GM19452 (cell line): ENCODE results near the gene INSRR.

Source experiments
- ATAC-seq: cut with Tn5 transposase; IDR thresholded peaks from one replicate; pipeline ENCODE4 v1.9.1; 2021; ENCODE audit not compliant: unreplicated experiment

The INSRR gene

DNA sequence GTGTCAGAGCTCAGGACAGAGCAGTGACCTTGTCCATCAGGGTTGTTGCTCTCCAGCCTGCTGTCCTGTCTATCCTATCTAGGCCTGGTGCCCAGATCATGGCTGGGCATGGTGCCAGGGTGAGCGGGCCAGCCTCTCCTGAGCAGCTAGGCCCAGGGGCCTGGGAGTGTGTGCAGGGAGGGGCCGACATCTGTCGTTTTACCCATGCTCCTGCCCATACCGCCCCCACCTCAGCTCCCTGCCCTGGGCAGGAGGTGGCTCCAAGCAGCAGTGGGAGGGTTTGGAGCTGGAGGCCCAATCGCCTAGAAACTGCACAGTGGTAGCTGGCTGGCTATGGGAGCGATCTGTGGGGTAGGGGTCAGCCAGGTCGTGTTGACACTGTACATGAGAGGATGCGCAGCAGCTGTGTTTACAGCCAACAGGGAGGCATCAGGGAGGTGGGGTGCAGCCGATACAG is 6.5 kb downstream of the INSRR start:
- no peak for ATAC-seq

GRCh38 chr1:156851779-156852417 is 7.0 kb downstream of the INSRR start:
- ATAC-seq = no peak

DNA sequence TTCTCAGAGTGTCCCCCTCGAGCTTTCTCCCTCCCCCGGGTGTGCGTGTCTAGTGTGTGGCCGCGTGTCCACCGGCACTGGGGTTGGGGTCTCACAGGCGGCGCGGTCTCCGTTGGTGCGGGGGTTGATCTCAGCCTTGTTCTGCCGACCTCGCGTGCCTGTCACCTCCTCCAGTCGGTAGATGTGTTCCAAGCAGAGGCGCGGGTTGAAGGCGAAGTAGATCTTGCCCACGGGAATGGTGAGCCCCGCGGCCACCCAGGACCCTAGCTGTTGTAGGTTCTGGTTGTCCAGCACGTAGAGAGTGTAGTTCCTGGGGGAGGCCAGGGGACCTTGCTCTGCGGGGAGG is 9.8 kb downstream of the INSRR start:
- no peak for ATAC-seq

DNA sequence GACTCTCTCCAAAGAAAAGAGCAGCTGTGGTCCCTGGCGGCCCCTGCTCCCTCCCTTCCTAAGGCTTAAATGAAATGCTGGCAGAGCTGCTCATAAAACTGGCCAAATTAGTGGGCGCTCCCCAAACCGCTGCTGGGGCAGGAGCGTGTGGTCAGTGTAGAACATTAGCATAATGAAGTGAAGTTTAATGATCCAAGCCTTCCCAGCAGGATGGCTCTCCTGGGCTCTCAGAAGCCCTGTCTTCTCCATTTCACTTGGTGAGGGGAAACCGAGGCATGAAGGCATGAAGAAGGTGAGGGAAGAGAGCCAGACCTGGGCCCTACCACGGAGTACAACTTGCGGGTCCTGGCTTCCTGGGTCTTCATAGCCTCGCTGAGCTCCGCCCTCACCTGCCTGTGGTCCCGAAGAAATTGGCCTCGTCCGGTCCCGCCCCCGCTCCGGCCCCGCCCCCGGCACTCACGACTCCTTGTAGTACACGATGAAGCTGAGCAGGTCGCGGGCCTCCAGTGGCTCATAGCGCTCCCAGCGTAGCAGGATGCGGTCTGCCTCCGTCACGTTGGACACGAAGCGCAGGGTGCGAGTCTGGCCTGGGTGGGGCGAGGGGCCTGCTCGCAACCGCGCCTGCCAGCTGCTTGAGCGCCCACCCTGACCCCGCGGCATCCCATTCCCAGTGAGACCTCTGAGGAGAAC is 10.3 kb downstream of the INSRR start:
- ATAC-seq = no peak

DNA sequence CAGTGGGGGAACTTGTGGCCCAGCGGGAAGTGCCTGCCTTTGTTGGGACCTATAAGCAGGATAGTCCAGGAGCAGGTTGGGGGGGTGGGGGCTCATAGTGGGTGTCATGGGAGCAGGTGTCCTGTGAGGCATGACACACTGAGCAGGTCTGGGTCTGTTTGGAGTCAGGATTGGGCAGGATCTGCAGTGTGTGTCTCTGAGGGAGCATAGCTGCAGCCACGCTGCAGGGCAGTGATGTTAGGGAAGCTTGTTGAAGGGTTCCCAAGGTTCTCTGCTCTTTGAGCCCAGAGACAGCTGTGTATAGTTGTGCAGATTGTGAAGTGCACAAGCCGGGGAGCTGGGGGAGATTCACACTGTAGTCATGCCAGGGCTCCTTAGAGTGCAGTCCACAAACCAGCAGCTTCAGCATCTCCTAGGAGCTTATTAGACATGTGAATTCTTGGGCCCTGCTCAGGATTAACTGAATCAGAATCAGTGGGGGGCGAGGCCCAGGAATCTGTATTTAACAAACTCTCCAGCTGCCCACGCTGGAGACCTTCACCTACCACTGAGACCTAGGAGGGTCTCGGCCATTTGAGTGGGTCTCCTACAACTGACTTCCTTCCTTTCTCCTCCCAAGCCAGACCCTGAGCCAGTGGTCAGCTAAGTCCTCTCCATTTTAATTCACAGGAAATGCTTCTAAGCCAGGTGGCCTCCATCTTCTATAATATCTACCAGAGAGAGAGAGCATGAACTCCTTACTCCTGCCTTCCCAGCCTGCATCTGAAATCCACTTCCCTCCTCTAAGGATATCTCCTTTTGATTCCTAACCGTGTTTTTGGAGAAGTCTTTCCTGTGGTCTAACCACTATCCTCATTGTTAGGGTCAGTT is 11.1 kb downstream of the INSRR start:
- no peak for ATAC-seq

GRCh38 chr1:156846643-156847042 is 12.3 kb downstream of the INSRR start:
- ATAC-seq = no peak

DNA sequence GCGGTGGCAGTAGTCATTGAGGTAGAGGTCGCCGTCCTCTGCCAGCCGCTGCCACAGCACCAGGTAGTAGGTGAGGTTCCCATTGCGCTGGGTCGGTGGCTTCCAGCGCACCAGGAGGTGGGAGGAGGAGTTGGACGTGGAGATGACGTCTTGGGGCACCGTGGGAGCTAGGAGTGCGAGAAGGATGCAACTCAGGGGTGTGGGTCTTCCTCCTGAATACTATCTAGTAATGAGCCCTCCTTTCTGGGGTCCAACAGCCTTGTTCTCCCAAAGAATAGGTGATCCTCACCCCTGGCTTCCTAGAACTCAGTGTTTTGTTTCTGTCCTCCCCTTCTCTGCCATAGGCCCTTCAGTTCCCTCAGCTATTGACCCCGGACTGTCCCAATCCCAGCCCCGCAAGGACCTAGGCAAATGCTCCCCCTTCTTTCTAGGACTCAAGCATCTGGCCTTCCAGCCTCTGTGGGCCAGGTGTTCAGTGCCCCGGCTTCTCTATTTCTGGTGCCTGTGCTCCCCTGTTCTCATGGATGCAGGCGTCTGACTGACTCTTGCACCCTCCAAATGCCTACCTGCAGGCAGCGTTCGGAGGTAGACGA is 12.9 kb downstream of the INSRR start:
- no peak for ATAC-seq

GRCh38 chr1:156845055-156845952 is 13.6 kb downstream of the INSRR start:
- ATAC-seq = no peak

- ATAC-seq = no peak
Measured at GRCh38 chr1:156844638-156845037, 14.3 kb downstream of the INSRR start.

- no peak for ATAC-seq
Measured at GRCh38 chr1:156844102-156844501, 14.8 kb downstream of the INSRR start.

DNA sequence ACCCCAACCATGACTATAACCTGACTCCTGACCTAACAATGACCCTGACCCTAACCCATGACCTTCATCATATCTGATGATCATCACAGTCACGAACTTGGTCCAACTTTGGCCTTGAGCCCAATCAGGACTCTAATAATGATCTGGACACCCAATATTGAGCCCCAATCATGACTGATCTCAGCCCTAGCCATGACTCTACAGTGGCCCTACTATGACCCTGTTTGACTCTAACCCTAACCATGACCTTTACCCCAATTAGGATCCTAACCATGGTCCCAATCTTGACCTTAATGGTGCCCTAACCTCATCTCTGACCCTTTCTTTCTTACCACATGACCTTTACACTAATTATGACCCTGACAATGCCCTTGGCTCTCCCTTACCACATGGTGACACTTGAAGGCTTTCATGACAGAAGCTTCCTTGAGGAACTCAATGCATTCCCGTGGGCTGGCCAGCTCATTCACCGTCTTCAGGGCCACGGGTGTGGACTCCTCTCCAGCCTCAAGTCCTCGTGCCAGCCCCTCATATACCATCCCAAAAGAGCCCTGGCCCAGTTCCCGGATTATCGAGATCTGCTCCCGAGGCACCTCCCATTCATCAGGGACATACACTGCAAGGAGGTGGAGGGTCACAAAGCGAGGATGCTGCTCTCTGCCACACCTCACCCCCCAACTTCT is 16.2 kb downstream of the INSRR start:
- ATAC-seq = no peak

- no peak for ATAC-seq
Measured at GRCh38 chr1:156841295-156841855, 17.5 kb downstream of the INSRR start.

DNA sequence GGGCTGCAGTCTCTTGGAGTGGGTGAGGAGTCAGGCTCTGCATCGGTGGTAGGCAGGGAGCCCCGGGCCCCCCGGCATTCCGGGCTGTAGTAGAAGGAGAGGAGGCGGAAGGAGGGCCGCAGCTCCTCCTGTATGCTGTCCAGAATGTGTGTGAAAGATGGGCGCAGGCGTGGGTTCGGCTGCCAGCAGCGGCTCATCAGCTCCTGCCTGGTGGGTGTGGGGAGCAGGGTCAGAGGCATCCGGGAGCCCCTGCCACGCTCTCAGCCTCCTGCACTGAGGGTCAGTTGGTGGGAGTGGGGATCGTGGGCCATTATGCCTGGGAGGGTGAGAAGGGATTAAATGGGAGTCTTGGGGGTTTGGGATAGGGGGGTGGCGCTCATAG is 18.0 kb downstream of the INSRR start:
- ATAC-seq = no peak

- ATAC-seq = no peak
Measured at GRCh38 chr1:156840186-156840897, 18.6 kb downstream of the INSRR start.

DNA sequence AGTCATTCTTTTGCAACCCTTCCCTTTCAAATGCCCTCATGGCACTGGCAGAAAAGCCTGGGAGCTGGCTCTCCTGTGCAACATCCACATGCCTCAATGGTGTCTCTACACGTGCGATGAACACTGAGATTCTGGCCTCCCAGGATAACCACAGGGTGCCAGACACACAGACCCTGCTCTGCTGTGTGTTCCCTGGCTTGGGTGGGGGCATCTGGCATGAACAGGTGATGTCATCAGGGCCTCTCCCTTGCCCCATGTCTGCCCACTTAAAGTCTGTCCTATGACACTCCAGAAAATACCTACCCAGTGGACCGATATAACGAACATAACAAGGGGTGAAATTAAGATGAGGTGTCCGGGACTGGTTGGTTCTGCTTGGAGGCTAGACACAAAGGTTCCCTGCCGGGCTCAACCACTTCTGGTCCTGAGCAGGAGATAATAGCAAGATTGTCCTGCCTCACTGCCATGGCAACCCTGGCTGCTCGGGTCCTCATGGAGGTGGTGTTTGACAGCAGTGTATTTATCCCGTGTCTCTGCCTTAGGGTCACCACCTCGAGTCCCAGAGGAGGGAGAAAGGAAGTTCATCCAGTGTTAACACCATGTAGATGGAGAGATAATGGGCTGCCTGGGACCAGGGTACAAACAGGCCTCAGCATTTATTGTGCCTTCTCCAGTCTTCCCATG is 19.3 kb downstream of the INSRR start:
- no peak for ATAC-seq

- no peak for ATAC-seq
Measured at GRCh38 chr1:156838972-156839371, 19.9 kb downstream of the INSRR start.

DNA sequence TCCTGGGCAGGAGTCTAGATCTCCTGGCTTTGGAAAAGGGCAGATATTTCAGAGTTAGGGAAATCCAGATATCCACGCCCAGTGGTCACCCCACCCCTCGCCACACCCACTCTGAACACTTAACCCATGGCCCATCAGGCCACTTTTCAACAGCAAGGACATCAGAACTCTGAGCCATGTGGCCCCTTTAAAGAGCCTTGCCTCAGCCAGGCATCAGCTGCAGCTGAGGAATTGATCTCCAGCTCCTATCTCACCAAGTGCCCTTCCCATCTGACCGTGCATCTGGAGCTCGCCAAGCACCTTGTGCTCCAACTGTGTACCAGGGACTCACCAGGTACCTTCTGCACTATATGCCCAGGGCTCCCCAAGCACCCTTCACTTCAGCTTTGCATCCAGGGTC is 22.0 kb downstream of the INSRR start:
- ATAC-seq = no peak

DNA sequence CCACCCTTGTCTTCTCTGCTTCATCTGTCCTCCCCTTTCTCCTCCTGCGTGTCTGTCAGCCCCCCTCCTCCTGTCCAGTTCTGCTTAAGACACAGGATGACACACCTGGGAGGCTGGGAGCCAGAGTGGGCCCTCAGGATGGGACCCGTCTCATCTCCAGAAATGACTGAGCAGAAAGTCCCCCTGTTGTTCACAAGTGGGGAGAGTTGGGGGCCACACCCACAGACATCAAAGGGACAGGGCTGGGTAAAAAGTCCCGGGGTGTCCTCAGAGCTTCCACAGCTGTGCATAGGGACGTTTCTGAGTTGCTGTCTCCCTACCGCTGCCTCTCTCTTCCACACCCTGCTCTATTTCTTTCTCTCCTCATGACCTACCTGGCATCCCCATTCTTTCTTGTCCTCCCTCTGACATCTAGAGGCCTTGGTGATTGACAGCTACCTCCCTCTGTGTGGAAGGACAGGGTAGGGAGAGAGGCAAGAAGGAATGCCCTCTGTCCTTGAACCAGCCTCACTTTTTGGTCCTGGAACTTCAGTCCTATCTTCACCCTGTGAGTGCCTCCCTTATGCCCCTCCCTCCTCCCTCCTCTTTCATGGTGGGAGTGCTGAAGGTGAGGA is 22.8 kb downstream of the INSRR start:
- no peak for ATAC-seq
